ENCODE measurements around the gene C1orf174.

Gene C1orf174

GRCh38 chr1:3883194-3883925 is 16.7 kb downstream of the C1orf174 start:
- H3K4me3 ChIP-seq (ENCODE audit: control insufficient read depth, low read depth, low read length): no peak overlapping the region
- TF ChIP-seq, protein P1, sequence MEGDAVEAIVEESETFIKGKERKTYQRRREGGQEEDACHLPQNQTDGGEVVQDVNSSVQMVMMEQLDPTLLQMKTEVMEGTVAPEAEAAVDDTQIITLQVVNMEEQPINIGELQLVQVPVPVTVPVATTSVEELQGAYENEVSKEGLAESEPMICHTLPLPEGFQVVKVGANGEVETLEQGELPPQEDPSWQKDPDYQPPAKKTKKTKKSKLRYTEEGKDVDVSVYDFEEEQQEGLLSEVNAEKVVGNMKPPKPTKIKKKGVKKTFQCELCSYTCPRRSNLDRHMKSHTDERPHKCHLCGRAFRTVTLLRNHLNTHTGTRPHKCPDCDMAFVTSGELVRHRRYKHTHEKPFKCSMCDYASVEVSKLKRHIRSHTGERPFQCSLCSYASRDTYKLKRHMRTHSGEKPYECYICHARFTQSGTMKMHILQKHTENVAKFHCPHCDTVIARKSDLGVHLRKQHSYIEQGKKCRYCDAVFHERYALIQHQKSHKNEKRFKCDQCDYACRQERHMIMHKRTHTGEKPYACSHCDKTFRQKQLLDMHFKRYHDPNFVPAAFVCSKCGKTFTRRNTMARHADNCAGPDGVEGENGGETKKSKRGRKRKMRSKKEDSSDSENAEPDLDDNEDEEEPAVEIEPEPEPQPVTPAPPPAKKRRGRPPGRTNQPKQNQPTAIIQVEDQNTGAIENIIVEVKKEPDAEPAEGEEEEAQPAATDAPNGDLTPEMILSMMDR (conservative IDR thresholded peaks at IDR 0.05; ENCODE audit: control insufficient read depth, insufficient read depth, low read depth, low read length): no peak
- DNase-seq (ENCODE audit: low read depth): no peak

- no peak overlapping the region for H3K4me3 ChIP-seq (ENCODE audit: control insufficient read depth, low read depth, low read length)
- DNase-seq (ENCODE audit: low read depth): no peak
- TF ChIP-seq, protein P1 (conservative IDR thresholded peaks at IDR 0.05; ENCODE audit: control insufficient read depth, insufficient read depth, low read depth, low read length): no peak
Observed at GRCh38 chr1:3881193-3881480, 18.9 kb downstream of the C1orf174 start.

DNA sequence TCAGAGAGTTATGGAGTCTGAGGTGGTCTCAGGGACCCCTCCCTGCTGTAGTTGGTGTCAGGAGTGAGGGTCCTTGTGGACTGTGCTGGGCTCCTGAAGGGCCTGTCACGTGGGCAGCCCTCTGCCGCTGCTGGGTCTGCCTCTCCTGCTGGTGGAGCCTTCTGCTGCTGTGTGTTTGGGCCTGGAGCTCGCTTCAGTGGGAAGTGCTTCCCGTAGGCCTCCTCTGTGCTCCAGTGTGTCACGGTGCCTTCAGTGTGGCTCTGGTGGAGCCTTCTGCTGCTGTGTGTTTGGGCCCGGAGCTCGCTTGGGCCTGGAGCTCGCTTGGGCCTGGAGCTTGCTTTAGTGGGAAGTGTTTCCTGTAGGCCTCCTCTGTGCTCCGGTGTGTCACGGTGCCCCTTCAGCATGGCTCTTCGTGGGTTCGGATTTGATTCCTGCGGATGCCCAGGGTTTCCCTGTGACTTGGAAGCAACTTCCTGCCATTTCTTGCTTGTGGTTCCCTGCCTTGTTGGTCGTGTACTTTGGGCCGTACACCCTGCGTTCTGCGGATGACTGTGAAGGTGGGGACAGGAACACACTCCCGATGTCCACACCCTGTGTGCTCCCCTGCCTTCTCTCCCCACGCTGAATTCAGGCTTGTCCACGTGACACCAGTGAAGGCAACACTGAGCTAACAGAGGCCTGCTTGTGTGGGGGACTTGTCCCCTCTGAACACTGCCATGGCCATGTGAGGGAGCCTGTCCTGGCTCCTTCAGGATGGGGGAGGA is 19.5 kb downstream of the C1orf174 start:
- TF ChIP-seq, protein P1 (conservative IDR thresholded peaks at IDR 0.05; ENCODE audit: control insufficient read depth, insufficient read depth, low read depth, low read length): no peak
- no peak overlapping the region for H3K4me3 ChIP-seq (ENCODE audit: control insufficient read depth, low read depth, low read length)
- no peak for DNase-seq (ENCODE audit: low read depth)

DNA sequence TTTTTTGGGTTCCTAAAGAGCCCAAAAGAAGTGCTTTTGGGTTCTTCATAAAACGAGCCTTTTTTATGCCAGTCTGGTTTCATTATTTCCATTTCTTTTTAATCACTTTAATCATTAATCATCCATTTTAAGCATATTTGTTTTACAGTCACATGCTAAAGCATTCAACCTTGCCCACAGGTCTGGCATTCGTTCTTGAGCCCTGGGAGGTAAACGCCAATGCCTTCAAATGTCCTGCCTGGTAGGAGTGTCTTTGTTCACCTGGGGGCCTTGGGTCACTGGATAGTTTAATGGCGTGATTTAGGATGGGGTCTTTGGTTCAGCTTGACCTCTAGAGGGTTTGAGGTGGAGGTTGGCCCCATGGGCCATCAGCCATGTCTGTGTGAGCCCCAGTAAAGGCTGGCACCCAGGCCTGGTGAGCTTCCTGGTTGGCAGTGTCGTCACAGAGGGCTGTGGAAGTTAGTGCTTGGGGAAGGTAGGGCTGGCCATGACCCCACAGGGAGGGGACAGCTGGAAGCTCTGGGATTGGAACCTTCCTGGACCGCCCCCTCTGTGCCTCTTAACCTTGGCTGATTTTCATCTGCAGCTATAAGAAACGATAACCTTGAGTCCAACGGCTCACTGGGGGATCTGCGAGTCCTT is 20.2 kb downstream of the C1orf174 start:
- DNase-seq (ENCODE audit: low read depth): no peak
- TF ChIP-seq, protein P1 (conservative IDR thresholded peaks at IDR 0.05; ENCODE audit: control insufficient read depth, insufficient read depth, low read depth, low read length): no peak
- H3K4me3 ChIP-seq (ENCODE audit: control insufficient read depth, low read depth, low read length): no peak overlapping the region

DNA sequence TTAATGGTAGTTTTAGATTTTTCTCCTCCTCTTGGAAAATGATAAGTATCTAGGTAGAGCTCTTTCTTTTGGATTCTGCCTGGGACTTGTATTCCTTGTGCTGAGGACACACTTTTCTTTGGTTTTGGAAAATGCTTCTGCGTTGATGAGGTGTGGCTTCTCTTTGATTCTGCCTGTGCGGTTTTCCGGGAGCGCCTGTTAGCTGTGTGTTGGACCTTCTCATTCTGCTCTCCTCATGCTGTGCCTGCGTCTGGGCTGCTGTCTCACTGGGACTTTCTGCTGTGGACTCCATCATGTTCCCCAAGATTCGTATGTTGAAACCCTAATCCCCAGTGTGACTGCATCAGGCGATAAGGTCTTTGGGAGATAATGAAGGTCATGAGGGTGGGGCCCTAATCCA is 21.0 kb downstream of the C1orf174 start:
- DNase-seq (ENCODE audit: low read depth): no peak
- no peak overlapping the region for H3K4me3 ChIP-seq (ENCODE audit: control insufficient read depth, low read depth, low read length)
- TF ChIP-seq, protein P1 (conservative IDR thresholded peaks at IDR 0.05; ENCODE audit: control insufficient read depth, insufficient read depth, low read depth, low read length): no peak

- H3K4me3 ChIP-seq (ENCODE audit: control insufficient read depth, low read depth, low read length): no peak overlapping the region
- TF ChIP-seq, protein P1 (conservative IDR thresholded peaks at IDR 0.05; ENCODE audit: control insufficient read depth, insufficient read depth, low read depth, low read length): no peak
- DNase-seq (ENCODE audit: low read depth): no peak
Observed at GRCh38 chr1:3876716-3877115, 23.4 kb downstream of the C1orf174 start.
